ENCODE results near the gene ZBTB9.

The ZBTB9 gene

GRCh38 chr6:33406126-33406525 lies 48.2 kb upstream of the ZBTB9 start:
- peaks cover 19% of the 10 kb centered on the region for H3F3A ChIP-seq (ENCODE audit: low read depth)
- H3K4me2 ChIP-seq (ENCODE audit: low read depth, low read length, poor library complexity, severe bottlenecking) = no peak overlapping the region
- no peak overlapping the region for H3K9ac ChIP-seq (ENCODE audit: low read depth, low read length, poor library complexity, severe bottlenecking)
- peaks cover 72% of the 10 kb centered on the region; the same call in 1 of the 2 replicates for H3K36me3 ChIP-seq (ENCODE audit: insufficient read depth, low read length)
- peaks cover 11% of the 10 kb centered on the region for H3K4me1 ChIP-seq (ENCODE audit: insufficient read depth, low read length, poor library complexity, severe bottlenecking)
- TF ChIP-seq, protein P1, sequence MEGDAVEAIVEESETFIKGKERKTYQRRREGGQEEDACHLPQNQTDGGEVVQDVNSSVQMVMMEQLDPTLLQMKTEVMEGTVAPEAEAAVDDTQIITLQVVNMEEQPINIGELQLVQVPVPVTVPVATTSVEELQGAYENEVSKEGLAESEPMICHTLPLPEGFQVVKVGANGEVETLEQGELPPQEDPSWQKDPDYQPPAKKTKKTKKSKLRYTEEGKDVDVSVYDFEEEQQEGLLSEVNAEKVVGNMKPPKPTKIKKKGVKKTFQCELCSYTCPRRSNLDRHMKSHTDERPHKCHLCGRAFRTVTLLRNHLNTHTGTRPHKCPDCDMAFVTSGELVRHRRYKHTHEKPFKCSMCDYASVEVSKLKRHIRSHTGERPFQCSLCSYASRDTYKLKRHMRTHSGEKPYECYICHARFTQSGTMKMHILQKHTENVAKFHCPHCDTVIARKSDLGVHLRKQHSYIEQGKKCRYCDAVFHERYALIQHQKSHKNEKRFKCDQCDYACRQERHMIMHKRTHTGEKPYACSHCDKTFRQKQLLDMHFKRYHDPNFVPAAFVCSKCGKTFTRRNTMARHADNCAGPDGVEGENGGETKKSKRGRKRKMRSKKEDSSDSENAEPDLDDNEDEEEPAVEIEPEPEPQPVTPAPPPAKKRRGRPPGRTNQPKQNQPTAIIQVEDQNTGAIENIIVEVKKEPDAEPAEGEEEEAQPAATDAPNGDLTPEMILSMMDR (conservative IDR thresholded peaks at IDR 0.05; ENCODE audit: low read length) = no peak
- no peak for TF ChIP-seq EZH2phosphoT487 (IDR thresholded peaks at IDR 0.05; ENCODE audit: borderline replicate concordance)
- no peak overlapping the region for H2AFZ ChIP-seq (ENCODE audit: low read length)
- H3K4me3 ChIP-seq (ENCODE audit: low read length, poor library complexity, severe bottlenecking) = no peak overlapping the region
- peaks cover 20% of the 10 kb centered on the region for H4K20me1 ChIP-seq (ENCODE audit: insufficient read depth, low read length, poor library complexity, severe bottlenecking)
- no peaks in the 10 kb centered on the region for H3K9me2 ChIP-seq (replicated peaks; ENCODE audit: low read depth, low read length)
- H3K79me2 ChIP-seq (ENCODE audit: insufficient read depth, low read length) = peaks cover 39% of the 10 kb centered on the region; the same call in 1 of the 2 replicates
- no peaks in the 10 kb centered on the region for H3K9me3 ChIP-seq (ENCODE audit: insufficient read depth, low read depth, low read length)
- H3K27me3 ChIP-seq (ENCODE audit: insufficient read depth, low read length, poor library complexity, severe bottlenecking) = no peaks in the 10 kb centered on the region

DNA sequence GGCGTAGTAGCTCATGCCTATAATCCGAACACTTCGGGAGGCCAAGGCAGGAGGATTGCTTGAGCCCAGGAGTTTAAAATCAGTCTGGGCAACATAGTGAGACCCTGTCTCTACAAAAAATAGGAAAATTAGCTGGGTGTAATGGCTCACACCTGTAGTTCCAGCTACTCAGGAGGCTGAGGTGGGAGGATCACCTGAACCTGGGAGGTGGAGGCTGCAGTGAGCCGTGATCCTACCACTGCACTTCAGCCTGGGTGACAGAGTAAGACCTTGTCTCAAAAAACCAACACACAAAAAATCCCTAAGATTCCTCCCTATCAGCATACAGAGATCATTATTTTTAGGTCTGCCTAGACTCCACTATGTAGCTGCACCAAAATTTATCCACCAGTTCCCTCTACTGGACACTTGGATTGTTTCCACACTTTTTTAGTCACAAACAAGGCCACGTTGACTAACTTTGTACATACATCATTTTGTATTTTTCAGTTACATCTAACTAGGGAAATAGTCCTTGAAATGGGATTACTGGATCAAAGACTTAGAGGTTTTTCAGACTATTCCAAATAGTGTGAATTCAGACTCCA lies 47.2 kb upstream of the ZBTB9 start:
- Histone ChIP-seq H3K9me2 (replicated peaks; ENCODE audit: low read depth, low read length) (no peaks in the 10 kb centered on the region), H3K4me1 (ENCODE audit: insufficient read depth, low read length, poor library complexity, severe bottlenecking) (peaks cover 17% of the 10 kb centered on the region), H2AFZ (ENCODE audit: low read length) (no peak overlapping the region), H3K36me3 (ENCODE audit: insufficient read depth, low read length) (peaks cover 63% of the 10 kb centered on the region; the same call in 1 of the 2 replicates), H3K9me3 (ENCODE audit: insufficient read depth, low read depth, low read length) (no peaks in the 10 kb centered on the region), H4K20me1 (ENCODE audit: insufficient read depth, low read length, poor library complexity, severe bottlenecking) (peaks cover 24% of the 10 kb centered on the region), H3F3A (ENCODE audit: low read depth) (peaks cover 19% of the 10 kb centered on the region), H3K27me3 (ENCODE audit: insufficient read depth, low read length, poor library complexity, severe bottlenecking) (no peaks in the 10 kb centered on the region), H3K79me2 (ENCODE audit: insufficient read depth, low read length) (peaks cover 41% of the 10 kb centered on the region; the same call in 1 of the 2 replicates), H3K4me2 (ENCODE audit: low read depth, low read length, poor library complexity, severe bottlenecking) (no peak overlapping the region), H3K4me3 (ENCODE audit: low read length, poor library complexity, severe bottlenecking) (no peak overlapping the region), H3K9ac (ENCODE audit: low read depth, low read length, poor library complexity, severe bottlenecking) (no peak overlapping the region)
- TF ChIP-seq, protein P1 (conservative IDR thresholded peaks at IDR 0.05; ENCODE audit: low read length) = peak; percentile 42; the same call in 1 of the 2 replicates
- no peak for TF ChIP-seq EZH2phosphoT487 (IDR thresholded peaks at IDR 0.05; ENCODE audit: borderline replicate concordance)

GRCh38 chr6:33410050-33410710 lies 44.2 kb upstream of the ZBTB9 start:
- TF ChIP-seq, protein P1 (conservative IDR thresholded peaks at IDR 0.05; ENCODE audit: low read length) = no peak
- no peak for TF ChIP-seq EZH2phosphoT487 (IDR thresholded peaks at IDR 0.05; ENCODE audit: borderline replicate concordance)
- peak overlapping the region; percentile 82 for H3K9ac ChIP-seq (ENCODE audit: low read depth, low read length, poor library complexity, severe bottlenecking)
- peaks cover 35% of the 10 kb centered on the region; the same call in 1 of the 2 replicates for H3K79me2 ChIP-seq (ENCODE audit: insufficient read depth, low read length)
- H2AFZ ChIP-seq (ENCODE audit: low read length) = peak overlapping the region; percentile 44
- H3K4me2 ChIP-seq (ENCODE audit: low read depth, low read length, poor library complexity, severe bottlenecking) = peak overlapping the region; percentile 98
- H3F3A ChIP-seq (ENCODE audit: low read depth) = peaks cover 19% of the 10 kb centered on the region
- peaks cover 23% of the 10 kb centered on the region for H4K20me1 ChIP-seq (ENCODE audit: insufficient read depth, low read length, poor library complexity, severe bottlenecking)
- no peaks in the 10 kb centered on the region for H3K27me3 ChIP-seq (ENCODE audit: insufficient read depth, low read length, poor library complexity, severe bottlenecking)
- H3K4me1 ChIP-seq (ENCODE audit: insufficient read depth, low read length, poor library complexity, severe bottlenecking) = peaks cover 21% of the 10 kb centered on the region
- H3K9me2 ChIP-seq (replicated peaks; ENCODE audit: low read depth, low read length) = no peaks in the 10 kb centered on the region
- no peaks in the 10 kb centered on the region for H3K9me3 ChIP-seq (ENCODE audit: insufficient read depth, low read depth, low read length)
- peak overlapping the region; percentile 82 for H3K4me3 ChIP-seq (ENCODE audit: low read length, poor library complexity, severe bottlenecking)
- H3K36me3 ChIP-seq (ENCODE audit: insufficient read depth, low read length) = peaks cover 35% of the 10 kb centered on the region; the same call in 1 of the 2 replicates
